Esophagus muscularis mucosa (tissue), 3 donors: ENCODE measurements around the gene CLCN4.

Source experiments
- CTCF ChIP-seq, 3 experiments: fragments of 200-600 bp in 2 of 3; fragments of 450-650 bp in 1 of 3; sonication (generic) in 2 of 3; IDR thresholded peaks; one replicate each; pipeline ENCODE4 v1.5.1; 2017 to 2019; ENCODE audit warnings: antibody characterized with exemption in 3 of 3, mild to moderate bottlenecking in 2 of 3, moderate library complexity in 1 of 3
- POLR2A ChIP-seq: fragments of 450-650 bp; IDR thresholded peaks from one replicate; pipeline ENCODE4 v1.6.1; 2017; ENCODE audit warnings: antibody characterized with exemption, moderate library complexity, mild to moderate bottlenecking, low read depth
- POLR2AphosphoS5 ChIP-seq, 2 donors: sonication (generic); formaldehyde crosslinking; IDR thresholded peaks; one replicate each; pipeline ENCODE4 v1.6.1; 2017; ENCODE audit warnings: antibody characterized with exemption in 2 of 2

GRCh38 chrX:10128386-10128785 lies 28.4 kb upstream of the CLCN4 start:
- no peak for TF ChIP-seq CTCF (IDR thresholded peaks at IDR 0.05)
- TF ChIP-seq POLR2AphosphoS5 (IDR thresholded peaks at IDR 0.05) = no peak
- TF ChIP-seq POLR2A = no peak
